Neural crest cell (in vitro differentiated cells): ENCODE data around the gene TBC1D8. TPM values are rescaled to one million over a fixed set of nuclear protein-coding genes. Genes with fewer than 3 reads are reported as not detected.

Experiments used
- DNase-seq: peaks from one replicate; pipeline ENCODE4 v3.0.0; 2021; ENCODE audit warnings: low read depth, mixed read lengths, low spot score
- H3K27ac Mint-ChIP-seq: one replicate; pipeline ENCODE4 v1.8.0; 2021; ENCODE audit warnings: mild to moderate bottlenecking, mixed read lengths; ENCODE audit not compliant: unreplicated experiment
- H3K27me3 Mint-ChIP-seq: 2 replicates; pipeline ENCODE4 v1.8.0; 2021; ENCODE audit warnings: low read depth, mild to moderate bottlenecking, mixed read lengths
- H3K36me3 Mint-ChIP-seq: 2 replicates; pipeline ENCODE4 v1.8.0; 2021; ENCODE audit warnings: low read depth, mild to moderate bottlenecking, mixed read lengths
- H3K4me1 Mint-ChIP-seq: 2 replicates; pipeline ENCODE4 v1.8.0; 2021; ENCODE audit warnings: mixed read lengths
- H3K4me3 Mint-ChIP-seq: one replicate; pipeline ENCODE4 v1.8.0; 2021; ENCODE audit warnings: mild to moderate bottlenecking, mixed read lengths
- H3K9me3 Mint-ChIP-seq: 2 replicates; pipeline ENCODE4 v1.8.0; 2021; ENCODE audit warnings: mixed read lengths
- CTCF ChIP-seq: fragments of 200-600 bp; sonication (generic); conservative IDR thresholded peaks from 2 replicates; pipeline ENCODE4 v1.5.0; 2021; ENCODE audit warnings: antibody characterized with exemption, mild to moderate bottlenecking
- total RNA-seq: library from RNA; stranded (reverse); gene quantifications from 2 replicates; pipeline ENCODE4 v1.2.1, GENCODE V29; 2021

TBC1D8 gene
- total RNA-seq, 1 donor from 2014 or later = 7.8 TPM

GRCh38 chr2:101025561-101025960, 125.6 kb downstream of the TBC1D8 start:
- peaks cover 19% of the 10 kb centered on the region for H3K4me1 Mint-ChIP-seq
- H3K27me3 Mint-ChIP-seq = no peaks in the 10 kb centered on the region
- peaks cover 28% of the 10 kb centered on the region for H3K36me3 Mint-ChIP-seq
- H3K4me3 Mint-ChIP-seq = no peak overlapping the region
- H3K9me3 Mint-ChIP-seq = peaks cover 4% of the 10 kb centered on the region
- TF ChIP-seq CTCF = no peak
- H3K27ac Mint-ChIP-seq = no peak overlapping the region
- DNase-seq = no peak

- peaks cover 26% of the 10 kb centered on the region for H3K36me3 Mint-ChIP-seq
- no peaks in the 10 kb centered on the region for H3K27me3 Mint-ChIP-seq
- no peak for TF ChIP-seq CTCF
- no peak overlapping the region for H3K4me3 Mint-ChIP-seq
- H3K4me1 Mint-ChIP-seq = peaks cover 19% of the 10 kb centered on the region
- no peak overlapping the region for H3K27ac Mint-ChIP-seq
- no peak for DNase-seq
- no peaks in the 10 kb centered on the region for H3K9me3 Mint-ChIP-seq
These were observed 127.7 kb downstream of the TBC1D8 start for GRCh38 chr2:101023327-101024107.

- Mint-ChIP-seq H3K4me1 (peaks cover 19% of the 10 kb centered on the region), H3K27ac (no peak overlapping the region), H3K9me3 (no peaks in the 10 kb centered on the region), H3K4me3 (no peak overlapping the region), H3K27me3 (no peaks in the 10 kb centered on the region), H3K36me3 (peaks cover 28% of the 10 kb centered on the region)
- no peak for TF ChIP-seq CTCF
- DNase-seq = no peak
These were observed 129.0 kb downstream of the TBC1D8 start for GRCh38 chr2:101022221-101022620.

- H3K27me3 Mint-ChIP-seq = no peaks in the 10 kb centered on the region
- H3K4me3 Mint-ChIP-seq = no peak overlapping the region
- no peaks in the 10 kb centered on the region for H3K4me1 Mint-ChIP-seq
- H3K36me3 Mint-ChIP-seq = peaks cover 34% of the 10 kb centered on the region
- H3K9me3 Mint-ChIP-seq = peaks cover 3% of the 10 kb centered on the region
- DNase-seq = no peak
- TF ChIP-seq CTCF = no peak
- no peak overlapping the region for H3K27ac Mint-ChIP-seq
These were observed 132.2 kb downstream of the TBC1D8 start for GRCh38 chr2:101018934-101019333.

- no peak for DNase-seq
- Mint-ChIP-seq H3K36me3 (peaks cover 36% of the 10 kb centered on the region), H3K27me3 (no peaks in the 10 kb centered on the region), H3K9me3 (peaks cover 3% of the 10 kb centered on the region), H3K4me3 (no peak overlapping the region), H3K27ac (no peak overlapping the region), H3K4me1 (no peaks in the 10 kb centered on the region)
- TF ChIP-seq CTCF = no peak
These were observed 133.8 kb downstream of the TBC1D8 start for GRCh38 chr2:101017371-101017770.
